Heart left ventricle (tissue), 16 donors: Measurements from ENCODE around the gene SUPT5H. TPM values are rescaled to one million over a fixed set of nuclear protein-coding genes. Genes with fewer than 3 reads are reported as not detected.
A peak's percentile ranks its signal among the peaks of the same experiment; 100 is the strongest.
"Not testable (repeated sequence)": the region's sequence is repeated elsewhere in the genome, so short reads cannot be mapped to it uniquely, and the experiment has no call there.

ENCODE experiments used
- ATAC-seq, 4 donors: fragments of 200-7000 bp; cut with Tn5 transposase; one replicate each; pipeline ENCODE4 v1.9.1; 2020 to 2022; ENCODE audit warnings: moderate library complexity in 4 of 4, mild to moderate bottlenecking in 3 of 4, moderate number of reproducible peaks in 1 of 4
- DNase-seq, 5 donors: peaks; one replicate each; pipeline ENCODE4 v3.0.0-alpha.2; 2020
- H3K27ac ChIP-seq, 12 donors: fragments of 200-600 bp; sonication (generic) in 4 of 12; one replicate each; pipeline versions ENCODE4 v1.5.0 to v1.8.0; 2016 to 2022; ENCODE audit warnings: mild to moderate bottlenecking in 2 of 12
- H3K27me3 ChIP-seq, 9 donors: fragments of 200-600 bp; sonication (generic) in 2 of 9; one replicate each; pipeline versions ENCODE4 v1.5.1 to v1.8.0; 2016 to 2022; ENCODE audit warnings: mild to moderate bottlenecking in 3 of 9
- H3K36me3 ChIP-seq, 9 donors: fragments of 200-600 bp; sonication (generic) in 2 of 9; one replicate each; pipeline versions ENCODE4 v1.5.0 to v1.8.0; 2018 to 2022; ENCODE audit warnings: mild to moderate bottlenecking in 2 of 9
- H3K4me1 ChIP-seq, 12 donors: fragments of 200-600 bp; sonication (generic) in 4 of 12; one replicate each; pipeline versions ENCODE4 v1.5.0 to v1.8.0; 2016 to 2022; ENCODE audit warnings: mild to moderate bottlenecking in 3 of 12
- H3K4me3 ChIP-seq, 12 donors: fragments of 200-600 bp; sonication (generic) in 4 of 12; one replicate each; pipeline versions ENCODE4 v1.5.0 to v1.8.0; 2017 to 2022; ENCODE audit warnings: mild to moderate bottlenecking in 9 of 12, moderate library complexity in 4 of 12
- H3K9me3 ChIP-seq, 12 donors: fragments of 200-600 bp; sonication (generic) in 4 of 12; one replicate each; pipeline versions ENCODE4 v1.5.0 to v1.8.0; 2016 to 2022; ENCODE audit warnings: mild to moderate bottlenecking in 1 of 12
- CTCF ChIP-seq, 12 donors: fragments of 200-600 bp; sonication (generic) in 4 of 12; IDR thresholded peaks; one replicate each; pipeline versions ENCODE4 v1.5.0 to v1.8.0; 2018 to 2022; ENCODE audit warnings: antibody characterized with exemption in 12 of 12, mild to moderate bottlenecking in 5 of 12
- POLR2A ChIP-seq, 2 donors: fragments of 450-650 bp; IDR thresholded peaks; one replicate each; pipeline ENCODE4 v1.6.1; 2017; ENCODE audit warnings: antibody characterized with exemption in 2 of 2, mild to moderate bottlenecking in 2 of 2, moderate library complexity in 2 of 2
- WGBS, 4 donors: extraction: QIAGEN DNeasy Blood & Tissue Kit in 2 of 4; methylation state at CpG; one replicate each; pipeline versions ENCODE4 v1.1.5 to v1.1.7; 2013 to 2018; 5-methylcytosine and 5-hydroxymethylcytosine counted together
- intact Hi-C, 10 donors: fragments of 100-400 bp; cut with DNase I; formaldehyde crosslinking; loops; one replicate each; pipeline versions ENCODE4 v1.11.1 to v1.14.2; 2022
- polyA plus RNA-seq, 2 donors: library from polyadenylated mRNA; stranded (reverse); fragments of 200-250 nt; gene quantifications; one replicate each; pipeline ENCODE4 v1.2.3, GENCODE V29; 2013
- total RNA-seq, 9 donors: library from RNA; depleted of rRNA in 2 of 9; stranded (reverse); fragments of >200 nt in 2 of 9; fragmentation: NEBNext Ultra II Directional in 3 of 9; extraction: Animal tissue kit (Norgen Biotek cat#: 25700) in 3 of 9; gene quantifications; one replicate each; pipeline versions ENCODE4 v1.1.0 to v1.2.4, GENCODE V29; 2016 to 2023
- donor health status: ischemic (EF 13 %, LVEDD 7.1; RV severe dilation, severe dysfunction).
- donor health status: healthy with polysubstance abuse.
- donor health status: DM: no; HTN: yes; CAD: no.
- donor health status: DM: no; HTN: no; CAD: no.
- donor health status: ischemic (EF 25% LVEDD 6.9; RV normal size, moderate dysfunction).
- donor health status: ischemic (EF 25% LVEDD 5.7; RV mildly dilated, moderate dysfunction).
- donor health status: healthy.
- donor health status: DM: yes; HTN: yes; CAD: no.
- donor health status: ischemic (EF 35%, LVEDD 5.7; RV mildly dilated, moderate dysfunction).
- donor health status: nonischemic (EF 11% LVEDD 7.7; RV severe dilation, severe dysfunction).
- donor health status: DM: yes; HTN: yes; CAD: no.
- donor health status: PGD.
- donor health status: ischemic (EF 29% LVEDD 5.4; RV normal size, mild dysfunction).
- donor health status: nonischemic (EF 23%, LVEDD 6.1; RV moderate dilation, normal function).

SUPT5H gene
- total and polyA plus RNA-seq, 11 donors, result 63.8 to 113 (median 81.7) TPM

- no peak overlapping the region for H3K4me3 ChIP-seq
- 79 to 85% (median 83%) methylated on average over 7 to 11 of the region's 11 CpGs for WGBS, 4 donors
- peaks cover 0 to 7% (median 0%) of the 10 kb centered on the region in 12 donors for H3K4me1 ChIP-seq
- intact Hi-C loops, result loop anchor here in 3 of 10 donors (5.0 to 10.0 kb wide), 2 partner anchors 59 to 61 kb away; partner anchors contain the start of gene EID2B (in 3 of the 3)
- no peaks in the 10 kb centered on the region for H3K27me3 ChIP-seq
- TF ChIP-seq CTCF (IDR thresholded peaks at IDR 0.05), result no peak
- no peak for TF ChIP-seq POLR2A (IDR thresholded peaks at IDR 0.05)
- no peaks in the 10 kb centered on the region for H3K9me3 ChIP-seq
- ATAC-seq, result peak in 2 of 4 donors; percentile 3 to 7
- no peak for DNase-seq
- H3K36me3 ChIP-seq, result peaks cover 2 to 88% (median 80%) of the 10 kb centered on the region in 9 donors
- no peak overlapping the region for H3K27ac ChIP-seq
Observed at GRCh38 chr19:39473443-39473960, 28.1 kb downstream of the SUPT5H start.

- ATAC-seq (peak; percentile 34 to 71 (median 56)), DNase-seq (peak; percentile 44 to 77 (median 49))
- intact Hi-C loops, result loop anchor here (1.0 to 10.0 kb wide), 5 partner anchors 57 to 61 kb away; partner anchors contain the start of gene EID2B (in 9 of the 10)
- Histone ChIP-seq H3K4me3 (no peak overlapping the region), H3K27ac (no peak overlapping the region), H3K36me3 (peaks cover 2 to 81% (median 73%) of the 10 kb centered on the region in 9 donors), H3K4me1 (peaks cover 0 to 7% (median 0%) of the 10 kb centered on the region in 12 donors), H3K27me3 (no peaks in the 10 kb centered on the region), H3K9me3 (no peaks in the 10 kb centered on the region)
- peak; percentile 55 to 81 (median 75) for TF ChIP-seq CTCF (IDR thresholded peaks at IDR 0.05)
- no peak for TF ChIP-seq POLR2A (IDR thresholded peaks at IDR 0.05)
- 48 to 64% (median 54%) methylated on average over 7 to 9 of the region's 9 CpGs for WGBS, 4 donors
Observed at GRCh38 chr19:39474139-39474620, 28.8 kb downstream of the SUPT5H start.

GRCh38 chr19:39475748-39476147 lies 30.4 kb downstream of the SUPT5H start:
- H3K27me3 ChIP-seq, result no peaks in the 10 kb centered on the region
- TF ChIP-seq POLR2A (IDR thresholded peaks at IDR 0.05) (no peak), CTCF (IDR thresholded peaks at IDR 0.05) (no peak)
- WGBS, 4 donors, result 93 to 100% (median 96%) methylated on average over 2 of the region's 2 CpGs
- peak in 2 of 4 donors; percentile 25 to 31 for ATAC-seq
- DNase-seq, result peak in 1 of 5 donors; percentile 55
- H3K4me1 ChIP-seq, result peaks cover 0 to 16% (median 7%) of the 10 kb centered on the region in 12 donors
- peak overlapping the region in 6 of 12 donors; percentile 1 to 57 (median 36) for H3K27ac ChIP-seq
- intact Hi-C loops, result loop anchor here in 6 of 10 donors (2.0 to 10.0 kb wide), 3 partner anchors 55 to 59 kb away; partner anchors contain the start of gene EID2B (in 5 of the 6)
- no peaks in the 10 kb centered on the region for H3K9me3 ChIP-seq
- H3K4me3 ChIP-seq, result no peak overlapping the region
- peaks cover 2 to 65% (median 57%) of the 10 kb centered on the region in 9 donors for H3K36me3 ChIP-seq

- DNase-seq, H3K4me3 ChIP-seq, ATAC-seq, H3K27me3 ChIP-seq, H3K9me3 ChIP-seq: not testable (repeated sequence)
- intact Hi-C loops, result loop anchor here in 1 of 10 donors (10.0 kb wide), 1 partner anchor 55 kb away; the partner anchor contains the start of gene EID2B
- WGBS, 4 donors, result 81 to 88% (median 85%) methylated on average over 11 of the region's 11 CpGs
- Histone ChIP-seq H3K4me1 (peaks cover 0 to 26% (median 16%) of the 10 kb centered on the region in 12 donors), H3K27ac (peak overlapping the region in 1 of 12 donors; percentile 83), H3K36me3 (peaks cover 0 to 43% (median 33%) of the 10 kb centered on the region in 9 donors)
Observed at GRCh38 chr19:39479319-39479801, 34.0 kb downstream of the SUPT5H start.
